GM18526 (cell line): ENCODE data around the gene IPO13.

Source experiments
- POLR2A ChIP-seq: IDR thresholded peaks from 3 replicates; pipeline ENCODE4 v1.6.1; 2011; ENCODE audit not compliant: insufficient read length; ENCODE audit errors: extremely low read depth

The IPO13 gene

DNA sequence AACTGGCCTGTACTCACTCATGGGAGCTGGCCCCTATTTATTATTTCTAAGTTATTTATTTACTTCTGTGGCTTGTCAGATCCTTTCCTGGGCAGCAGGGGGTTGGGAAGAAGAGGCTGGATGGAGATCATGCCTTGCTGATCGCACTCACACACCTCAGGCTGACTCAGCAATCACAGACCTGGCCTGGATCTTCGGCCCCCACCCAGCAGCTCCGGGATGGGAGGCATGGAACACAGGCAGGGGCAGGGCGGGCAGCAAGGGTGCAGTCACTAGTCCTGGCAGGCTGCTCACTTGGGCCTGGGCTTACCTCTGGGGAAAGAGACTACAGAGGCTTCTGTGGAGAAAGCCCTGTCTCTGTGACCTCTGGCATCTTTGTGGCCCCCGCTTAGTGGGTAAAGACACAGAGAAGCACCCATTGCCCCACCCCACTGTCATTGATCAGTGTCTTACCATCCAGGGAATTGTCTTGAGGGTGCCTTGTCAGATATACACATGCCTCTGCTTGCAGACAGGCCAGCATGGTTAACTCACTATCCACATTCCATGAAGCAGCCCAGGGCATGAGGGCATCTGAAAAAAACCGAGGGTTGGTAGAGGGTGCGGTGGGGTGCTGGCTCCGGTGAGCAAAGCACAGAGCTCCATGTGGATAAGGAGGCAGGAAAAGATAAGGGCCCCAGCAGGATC, 9.4 kb upstream of the IPO13 start:
- TF ChIP-seq POLR2A, result no peak

DNA sequence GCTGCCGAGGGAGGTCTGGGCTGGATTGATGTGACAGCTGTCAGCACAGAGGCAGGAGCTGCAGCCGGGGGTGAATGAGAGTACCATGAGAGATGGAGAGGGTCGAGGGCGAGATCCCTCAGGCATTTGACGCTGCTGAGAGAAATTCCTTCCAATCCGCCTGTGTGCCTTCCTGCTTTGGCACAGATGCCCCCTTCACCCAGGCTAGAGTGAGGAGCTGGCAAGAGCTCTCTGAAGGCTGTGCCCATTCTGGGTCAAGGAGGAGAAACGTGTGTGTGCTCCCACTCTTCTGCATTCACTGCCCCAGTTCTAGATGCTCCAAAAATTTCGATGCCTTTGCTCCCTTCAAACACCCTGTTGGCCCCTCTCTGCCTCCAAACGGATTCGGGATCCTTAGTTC, 8.4 kb upstream of the IPO13 start:
- no peak for TF ChIP-seq POLR2A

DNA sequence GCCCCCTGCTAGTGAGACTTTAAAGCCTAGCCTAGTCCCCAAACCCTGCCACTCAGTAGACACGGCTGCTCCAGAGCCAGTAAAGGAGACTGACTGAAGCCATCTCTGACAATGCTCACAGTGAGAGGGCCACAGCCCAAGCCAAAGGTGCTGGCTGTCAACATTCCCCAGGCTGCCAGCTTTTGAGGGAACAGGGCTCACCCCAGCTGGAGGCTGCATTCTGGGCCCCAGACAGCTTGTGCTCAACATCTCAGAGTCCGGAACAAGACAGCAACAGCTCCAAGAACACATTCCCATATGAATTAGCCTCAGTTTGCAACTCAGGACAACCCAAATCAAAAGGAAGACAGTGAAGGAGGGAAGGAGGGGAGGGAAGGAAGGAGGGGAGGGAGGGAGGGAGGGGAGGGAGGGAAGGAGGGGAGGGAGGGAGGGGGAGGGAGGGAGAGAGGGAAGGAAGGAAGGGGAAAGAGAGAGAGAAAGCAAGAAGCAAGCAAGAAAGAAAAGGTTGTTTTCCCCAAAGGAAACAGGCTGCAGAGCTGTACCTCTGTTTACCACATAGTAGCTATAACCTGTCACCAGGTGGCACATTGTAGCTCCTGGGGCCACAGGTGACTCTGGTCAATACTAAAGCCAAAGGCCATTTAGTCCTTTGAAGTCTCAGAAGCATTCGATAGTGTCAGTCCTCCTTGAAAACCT, 7.7 kb upstream of the IPO13 start:
- TF ChIP-seq POLR2A, result no peak

DNA sequence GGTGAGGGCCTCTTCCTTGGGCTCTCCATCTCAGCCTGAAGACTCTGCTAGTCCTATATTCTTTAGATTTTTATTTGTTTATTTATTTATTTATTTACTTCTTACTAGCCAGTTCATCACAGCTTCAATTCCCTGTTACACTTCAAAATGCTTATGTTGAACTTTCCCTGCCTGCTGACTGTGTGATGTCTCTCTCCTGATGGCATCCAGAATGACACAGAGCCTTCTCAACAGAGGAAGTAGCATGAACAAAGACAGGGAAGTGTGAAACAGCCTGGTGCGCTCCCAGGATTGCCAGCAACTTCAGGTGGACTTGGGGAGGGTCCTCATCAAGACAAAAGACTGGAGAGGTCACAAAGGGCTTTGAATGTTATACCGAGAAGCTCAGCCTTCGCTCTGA, 4.3 kb upstream of the IPO13 start:
- TF ChIP-seq POLR2A, result no peak

DNA sequence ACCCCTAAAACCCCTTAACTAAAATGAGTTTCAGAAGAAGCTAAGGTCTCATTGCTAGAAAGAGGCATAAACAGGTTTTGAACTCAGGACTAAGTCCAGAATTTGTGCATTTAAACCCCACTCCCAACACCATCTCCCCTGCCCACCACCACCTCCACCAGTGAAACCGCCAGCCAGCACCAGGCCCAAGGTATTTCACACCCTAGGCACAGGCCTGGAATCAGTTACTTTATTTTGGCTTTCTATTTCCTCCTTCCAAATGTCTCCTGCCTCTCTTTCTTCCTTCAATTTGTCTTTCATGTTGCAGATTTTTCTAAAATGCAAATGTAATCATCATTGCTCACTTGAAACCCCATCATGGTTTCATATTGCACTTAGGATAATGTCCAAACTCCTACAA, 1.9 kb upstream of the IPO13 start:
- no peak for TF ChIP-seq POLR2A

DNA sequence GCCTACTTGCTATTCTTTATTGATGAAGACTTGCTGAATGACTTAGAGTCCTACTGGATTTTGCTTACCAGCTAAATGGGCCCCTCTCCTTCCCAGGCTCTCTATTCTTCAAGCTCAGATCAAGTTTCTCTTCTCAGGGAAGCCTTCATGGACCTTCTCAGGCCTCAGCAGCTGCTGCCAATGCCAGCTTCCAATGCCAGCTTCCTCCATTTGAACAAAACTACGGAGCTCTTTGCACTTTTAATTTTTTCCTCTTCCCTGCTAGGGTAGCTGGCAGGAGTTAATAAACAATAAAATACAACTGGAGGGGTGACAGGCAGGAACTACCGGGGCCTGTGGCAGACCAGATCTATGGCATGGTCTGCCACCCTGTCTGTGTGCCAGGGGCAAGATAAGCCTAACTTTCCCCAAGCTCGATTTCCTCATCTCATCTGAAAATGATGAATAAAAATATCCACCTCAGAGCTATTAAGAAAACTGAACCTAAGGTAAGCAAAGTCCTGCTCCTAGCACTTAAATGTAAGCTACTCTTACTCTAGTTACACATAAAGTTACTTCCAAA, 995 bp upstream of the IPO13 start:
- TF ChIP-seq POLR2A, result no peak

DNA sequence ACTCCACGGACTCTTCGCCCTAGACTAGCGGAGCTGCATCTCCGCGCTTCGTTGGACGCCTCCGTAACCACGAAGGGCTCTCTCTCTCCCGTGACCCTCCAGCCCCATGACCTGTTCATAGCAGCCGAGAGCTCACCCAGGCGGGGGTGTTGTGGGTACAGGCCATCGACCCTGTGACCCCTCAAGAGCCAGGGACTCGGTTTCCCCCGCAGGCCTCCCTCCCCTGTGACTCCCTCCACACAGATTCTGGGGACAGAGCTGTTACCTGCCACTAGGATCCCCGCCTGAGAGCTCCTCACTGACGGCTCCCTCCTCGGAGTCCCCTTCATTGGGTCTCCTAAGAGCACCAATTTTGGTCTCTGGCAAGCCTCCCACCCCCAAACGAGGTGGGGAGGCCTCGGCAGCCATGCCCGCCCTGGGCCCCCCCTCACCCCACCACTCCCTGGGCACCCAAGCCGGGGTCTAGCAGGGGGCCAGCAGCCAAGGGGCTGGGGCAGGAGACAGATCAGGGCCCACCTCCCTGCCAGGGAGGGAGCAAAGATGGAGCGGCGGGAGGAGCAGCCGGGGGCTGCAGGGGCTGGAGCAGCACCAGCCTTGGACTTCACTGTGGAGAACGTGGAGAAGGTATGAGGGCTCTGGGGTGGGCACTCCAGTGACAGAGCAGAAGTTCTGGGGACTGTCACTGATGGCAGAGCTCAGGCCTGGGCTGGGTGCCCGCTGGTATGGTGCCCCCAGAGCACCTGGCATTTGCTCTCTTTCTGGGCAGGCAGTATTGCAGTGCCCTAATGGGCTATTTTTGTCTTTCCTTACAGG, 517 bp downstream of the IPO13 start:
- no peak for TF ChIP-seq POLR2A

DNA sequence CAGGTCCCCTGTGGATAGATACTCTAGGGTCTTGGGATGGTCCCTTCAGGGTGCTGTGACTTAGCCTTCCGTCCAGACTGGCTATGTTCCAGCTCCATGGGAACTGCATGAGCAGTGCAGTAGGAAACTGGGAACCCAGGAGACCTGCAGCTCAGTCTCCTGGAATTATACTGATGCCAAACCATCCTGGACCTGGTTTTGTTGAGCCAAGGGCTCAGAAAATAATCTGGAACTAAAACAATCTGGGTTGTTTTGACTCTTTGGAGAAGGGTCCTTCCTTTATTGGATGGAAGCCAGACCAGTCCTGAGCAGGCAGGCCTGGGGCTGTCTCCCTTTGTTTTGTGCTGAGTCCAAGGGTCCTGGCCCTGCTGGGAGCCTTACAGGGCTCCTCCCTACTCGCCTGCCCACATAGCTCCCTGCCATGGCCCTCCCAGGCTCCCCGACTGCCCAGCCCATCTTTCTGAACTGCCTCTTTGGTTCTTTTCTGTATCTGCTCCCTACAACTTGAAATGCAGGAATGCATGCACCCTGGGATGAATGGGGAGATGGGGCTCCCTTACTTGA, 1.2 kb downstream of the IPO13 start:
- no peak for TF ChIP-seq POLR2A

DNA sequence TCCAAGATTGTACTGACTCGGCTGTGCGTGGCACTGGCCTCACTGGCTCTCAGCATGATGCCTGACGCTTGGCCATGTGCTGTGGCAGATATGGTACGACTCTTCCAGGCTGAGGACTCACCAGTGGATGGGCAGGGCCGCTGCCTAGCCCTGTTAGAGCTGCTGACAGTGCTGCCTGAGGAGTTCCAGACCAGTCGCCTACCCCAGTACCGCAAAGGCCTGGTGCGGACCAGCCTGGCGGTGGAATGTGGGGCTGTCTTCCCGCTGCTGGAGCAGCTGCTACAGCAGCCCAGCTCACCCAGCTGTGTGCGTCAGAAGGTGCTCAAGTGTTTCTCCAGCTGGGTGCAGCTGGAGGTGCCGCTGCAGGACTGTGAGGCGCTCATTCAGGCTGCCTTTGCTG, 2.9 kb downstream of the IPO13 start:
- no peak for TF ChIP-seq POLR2A

DNA sequence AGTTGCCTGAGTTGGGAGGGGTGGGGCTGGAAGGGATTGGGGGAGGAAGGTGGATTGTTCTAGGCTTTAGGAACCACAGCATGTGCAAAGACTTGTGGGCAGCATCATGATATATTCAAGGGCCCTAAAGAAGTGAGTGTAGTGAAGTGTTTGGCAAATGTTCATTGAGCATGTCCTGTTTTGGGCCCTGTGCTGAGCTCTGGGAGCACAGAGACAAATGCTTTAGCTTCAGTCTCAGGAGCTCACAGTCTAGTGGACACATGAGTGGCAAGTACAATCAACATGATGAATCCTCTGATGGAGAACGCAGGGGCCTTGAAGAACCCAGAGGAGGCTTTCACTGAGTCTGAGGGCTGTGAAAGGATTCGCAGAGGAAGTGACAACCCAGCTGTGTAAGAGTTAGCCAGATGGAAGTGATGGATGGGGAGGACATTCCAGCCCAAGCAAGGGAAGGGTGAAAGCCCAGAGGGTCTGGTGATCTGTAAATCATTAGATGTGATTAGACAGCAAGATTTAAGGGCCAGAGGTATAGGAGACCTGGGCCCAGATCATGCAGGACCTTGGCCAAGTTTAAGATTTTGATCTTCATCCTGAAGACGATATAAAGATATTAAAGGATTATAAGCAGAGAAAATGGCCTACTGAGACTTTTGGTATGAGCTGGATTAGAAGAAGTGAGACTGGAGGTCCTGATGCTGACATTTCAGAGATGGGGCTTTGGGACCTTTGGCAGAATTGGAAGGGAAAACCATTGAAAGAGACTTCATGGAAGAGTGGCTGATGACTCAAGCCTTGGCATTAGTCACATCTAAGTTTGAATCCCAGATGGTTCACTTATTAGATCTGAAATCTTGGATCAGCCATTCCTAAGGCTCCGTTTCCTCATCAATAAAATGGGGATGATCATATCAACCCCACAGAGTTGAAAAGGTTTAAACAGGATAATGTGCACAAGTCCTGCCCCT, 4.6 kb downstream of the IPO13 start:
- TF ChIP-seq POLR2A, result no peak

DNA sequence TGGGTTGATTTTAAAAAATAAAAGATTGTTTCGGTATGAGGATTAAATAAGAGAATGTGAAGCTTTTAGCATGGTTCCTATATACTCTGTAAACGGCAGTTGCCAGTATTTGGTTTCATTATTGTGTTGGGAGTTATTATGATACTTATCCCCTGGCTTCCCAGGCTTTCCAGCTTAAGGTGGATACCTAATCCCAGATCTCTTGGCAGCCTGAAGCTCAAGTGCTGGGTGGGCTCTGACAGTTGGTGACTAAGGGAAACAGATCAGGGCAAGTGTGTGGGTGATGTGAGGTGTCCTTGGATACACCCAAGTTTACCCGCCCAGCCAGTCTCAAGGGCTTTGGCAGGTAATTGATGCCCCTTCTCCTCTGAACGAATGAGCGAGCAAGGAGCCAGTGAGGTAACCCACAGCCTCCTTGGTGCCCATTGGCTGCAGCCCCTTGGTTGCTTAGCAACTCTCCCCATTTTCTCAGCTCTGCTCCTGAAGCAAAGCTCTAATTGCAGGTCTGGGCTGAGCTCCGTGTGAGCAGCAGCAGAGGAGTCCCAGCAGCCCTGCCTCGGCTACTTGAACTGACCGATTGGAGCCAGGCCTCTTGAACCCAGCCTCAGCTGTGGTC, 6.1 kb downstream of the IPO13 start:
- no peak for TF ChIP-seq POLR2A

DNA sequence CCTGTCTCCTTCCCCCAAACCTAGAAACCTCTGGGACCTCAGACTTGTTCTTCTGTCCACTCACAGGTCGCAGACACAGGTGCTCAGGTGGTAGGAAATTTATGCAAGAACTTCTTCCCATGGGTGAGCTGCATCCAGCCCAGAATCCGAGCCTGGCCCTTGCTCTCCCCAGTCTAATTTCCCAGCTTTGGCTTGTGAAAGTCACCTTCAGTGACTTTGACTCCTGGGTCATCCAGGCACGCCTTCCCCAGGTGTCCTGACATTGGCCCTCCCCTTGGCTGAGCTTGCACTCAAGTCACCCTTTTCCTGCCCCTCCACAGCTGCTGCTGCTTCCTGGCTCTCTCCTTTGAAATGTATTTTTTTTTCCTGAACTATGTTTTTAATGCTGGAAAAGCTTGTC, 6.6 kb downstream of the IPO13 start:
- no peak for TF ChIP-seq POLR2A

DNA sequence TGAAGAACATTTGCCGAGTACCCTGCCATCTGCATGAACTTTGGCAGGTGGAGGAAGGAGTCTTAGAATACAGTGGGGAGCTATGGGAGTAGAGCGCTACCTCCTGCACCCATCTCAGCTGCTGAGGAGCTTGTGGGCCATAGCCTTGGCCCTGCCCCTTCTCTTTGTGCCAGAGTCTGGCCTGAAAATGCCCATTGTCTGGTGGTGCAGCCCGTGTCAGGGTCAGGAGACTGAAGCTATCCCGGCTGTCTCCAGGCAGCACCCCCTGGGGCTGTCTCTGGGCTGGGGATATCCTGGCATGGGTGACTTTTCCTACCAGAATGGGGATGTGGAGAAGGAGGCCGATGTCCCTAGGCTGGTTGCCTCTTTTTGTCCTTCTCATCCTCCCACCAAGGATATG, 7.3 kb downstream of the IPO13 start:
- no peak for TF ChIP-seq POLR2A

DNA sequence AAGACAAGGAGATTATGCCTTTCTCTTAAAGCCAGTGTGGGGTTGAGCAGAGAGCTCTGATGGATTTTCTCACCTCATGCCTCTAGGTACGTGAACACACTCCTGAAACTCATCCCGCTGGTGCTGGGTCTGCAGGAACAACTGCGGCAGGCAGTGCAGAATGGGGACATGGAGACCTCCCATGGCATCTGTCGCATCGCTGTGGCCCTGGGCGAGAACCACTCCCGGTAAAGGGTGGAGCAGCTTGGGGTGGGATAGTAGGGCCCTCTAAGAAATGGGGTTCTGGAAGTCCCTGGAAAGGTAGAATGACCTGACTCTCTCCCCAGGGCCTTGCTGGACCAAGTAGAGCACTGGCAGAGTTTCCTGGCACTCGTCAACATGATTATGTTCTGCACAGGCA, 9.5 kb downstream of the IPO13 start:
- TF ChIP-seq POLR2A, result no peak
